HG02571 (cell line): ENCODE measurements around the gene MAST4.

Experiments used
- ATAC-seq: cut with Tn5 transposase; IDR thresholded peaks from one replicate; pipeline ENCODE4 v1.9.1; 2021; ENCODE audit warnings: mild to moderate bottlenecking, moderate library complexity; ENCODE audit not compliant: unreplicated experiment

Gene MAST4

GRCh38 chr5:67009028-67009427 lies 412.8 kb downstream of the MAST4 start:
- no peak for ATAC-seq

DNA sequence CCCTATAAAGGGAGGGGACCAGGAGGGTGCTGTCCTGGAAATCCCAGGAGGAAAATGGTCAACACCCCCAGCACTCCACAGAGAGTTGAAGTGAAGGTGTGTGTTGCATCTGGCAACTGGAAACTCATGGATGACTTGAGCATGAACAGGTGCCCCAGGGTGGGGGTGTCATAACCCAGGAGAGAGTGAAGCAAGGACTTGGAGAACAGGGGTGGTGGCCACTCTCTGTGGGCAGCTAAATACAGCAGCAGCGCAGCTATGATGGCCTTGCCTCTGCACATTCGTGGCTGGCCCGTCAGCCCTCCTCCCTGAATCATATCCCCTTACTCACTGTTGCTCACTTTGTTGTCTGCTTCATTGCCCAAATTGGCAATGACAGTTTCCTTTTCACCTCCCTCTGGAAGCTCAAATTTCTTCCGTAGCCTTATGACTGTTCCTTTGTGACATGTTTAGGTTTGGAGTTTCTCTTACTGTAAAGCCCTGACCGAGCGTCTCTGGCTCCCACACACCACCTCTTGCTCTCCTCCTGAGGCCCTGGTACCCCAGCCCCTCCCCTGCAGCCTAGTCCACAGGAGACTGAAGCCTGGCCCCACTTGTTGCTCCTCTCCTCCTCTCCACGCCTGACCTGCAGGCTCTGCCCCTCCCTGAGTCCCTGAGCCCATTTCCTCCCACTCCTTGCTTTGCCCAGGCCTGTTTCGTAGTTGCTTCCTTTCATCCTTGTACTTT lies 414.7 kb downstream of the MAST4 start:
- no peak for ATAC-seq

DNA sequence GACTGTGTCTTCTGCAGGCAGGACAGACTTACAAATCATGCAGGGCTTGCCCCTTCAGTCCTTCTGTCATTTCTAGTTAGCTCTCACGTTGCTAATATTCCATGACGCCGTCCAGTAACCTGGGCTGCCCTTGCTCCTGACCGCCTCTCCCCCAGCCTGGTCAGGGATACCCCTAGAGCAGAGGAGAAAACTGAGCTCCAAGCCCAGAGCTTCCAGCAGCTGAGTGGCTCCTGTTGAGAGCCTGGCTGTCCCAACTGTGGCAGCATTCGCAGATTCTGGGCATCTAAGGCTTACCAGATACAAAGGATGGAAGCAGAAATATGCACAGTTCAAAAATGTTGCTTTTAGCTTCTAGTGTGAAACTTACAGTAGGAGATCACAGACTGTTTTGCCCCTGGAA lies 415.2 kb downstream of the MAST4 start:
- no peak for ATAC-seq

DNA sequence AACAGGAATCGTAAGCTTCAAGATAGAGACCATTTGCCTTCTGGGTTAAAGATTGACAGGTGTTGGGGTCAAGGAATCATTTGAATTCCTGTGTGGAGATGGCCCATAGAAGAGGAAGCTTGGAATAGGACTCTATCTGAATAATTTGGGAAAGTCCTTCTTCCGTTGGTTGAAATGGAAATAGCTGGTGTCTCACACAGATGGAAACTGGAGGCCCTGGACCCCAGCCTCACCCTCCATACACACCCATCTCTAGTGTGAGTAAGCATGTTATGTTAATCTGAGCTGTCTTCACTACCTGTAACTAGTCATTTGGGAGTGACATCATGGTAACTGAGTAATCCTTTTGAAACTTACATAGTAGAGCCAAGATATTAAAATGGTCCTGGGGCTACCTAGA lies 416.0 kb downstream of the MAST4 start:
- no peak for ATAC-seq

DNA sequence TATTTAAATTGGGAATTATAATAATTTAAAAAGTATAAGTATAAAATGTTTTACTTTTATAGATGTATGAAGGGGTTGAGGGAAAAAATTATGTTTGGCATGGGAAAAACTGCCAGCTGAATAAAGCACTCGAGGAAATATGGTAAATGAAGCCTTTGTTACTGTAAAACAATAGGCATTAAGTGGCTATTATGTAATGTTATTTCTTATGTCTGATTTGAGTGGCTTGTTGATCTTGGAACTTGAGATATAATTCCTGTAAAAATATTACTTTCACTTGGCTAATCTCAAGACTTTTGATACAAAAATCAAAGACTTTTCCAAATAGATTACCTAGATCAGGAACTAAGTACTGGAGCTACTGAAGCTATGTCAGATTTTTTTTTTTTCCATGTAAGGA lies 417.5 kb downstream of the MAST4 start:
- no peak for ATAC-seq

- ATAC-seq, result no peak
Measured at GRCh38 chr5:67014191-67014590, 418.0 kb downstream of the MAST4 start.

- ATAC-seq, result no peak
Measured at GRCh38 chr5:67014957-67015400, 418.8 kb downstream of the MAST4 start.

- no peak for ATAC-seq
Measured at GRCh38 chr5:67015541-67016191, 419.5 kb downstream of the MAST4 start.

DNA sequence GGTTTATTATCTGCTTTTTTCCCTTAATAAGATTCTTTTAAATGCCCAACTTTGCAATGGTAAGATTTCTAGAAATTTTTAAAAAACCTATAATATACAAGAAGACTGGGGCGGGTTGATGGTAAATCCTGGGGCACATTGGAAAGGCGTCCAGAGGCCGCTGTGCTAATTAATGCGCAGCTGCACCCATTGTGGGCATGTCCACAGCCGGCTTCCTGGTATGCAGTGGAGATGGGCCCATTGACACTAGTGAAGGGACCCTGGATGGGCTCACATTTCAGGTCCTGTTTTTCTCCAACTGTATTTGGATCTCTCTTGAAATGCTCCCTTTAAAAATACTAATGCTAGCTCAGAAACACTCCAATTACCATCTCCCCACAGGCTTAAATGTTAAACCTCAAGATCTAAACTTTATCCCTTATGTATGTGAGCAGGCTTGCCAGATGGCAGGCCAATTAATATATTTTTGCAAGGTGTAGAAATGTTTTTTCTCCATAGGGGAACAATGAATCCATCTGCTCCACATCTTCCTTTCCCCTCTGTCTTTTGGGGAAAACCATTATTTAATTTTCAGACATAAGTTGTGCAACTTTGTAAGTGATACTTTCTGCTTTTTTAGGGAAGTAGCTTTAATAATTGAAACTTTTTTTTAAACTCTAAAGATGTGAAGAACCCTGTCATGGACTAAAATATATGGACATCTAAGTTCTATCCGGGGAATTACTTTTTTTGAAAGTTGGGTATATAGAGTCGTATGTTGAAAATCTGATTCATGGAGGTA lies 423.1 kb downstream of the MAST4 start:
- ATAC-seq, result no peak

DNA sequence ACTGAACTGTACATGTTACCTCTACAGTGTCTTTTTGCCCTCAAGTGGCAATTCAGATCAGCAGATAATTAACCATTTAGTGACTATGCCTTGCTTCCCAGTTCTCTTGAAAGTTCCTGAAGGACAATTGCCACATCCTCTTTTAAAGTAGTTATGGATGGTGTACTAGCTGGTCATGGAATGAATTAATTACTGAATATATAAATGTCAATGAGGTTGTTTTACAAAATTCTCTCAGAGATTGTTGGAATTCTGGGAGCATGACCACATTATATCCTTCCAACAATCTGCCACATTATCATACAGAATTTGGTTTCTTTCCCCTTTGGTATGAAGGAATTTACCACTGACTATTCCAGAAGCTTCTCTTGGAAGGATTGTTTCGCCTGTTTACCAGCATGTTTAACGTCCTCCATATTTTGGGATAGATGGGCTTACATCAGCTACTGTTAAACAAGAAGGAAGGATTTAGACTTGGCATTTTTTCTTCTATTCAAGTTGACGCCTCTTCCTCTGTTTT lies 424.0 kb downstream of the MAST4 start:
- ATAC-seq, result no peak

DNA sequence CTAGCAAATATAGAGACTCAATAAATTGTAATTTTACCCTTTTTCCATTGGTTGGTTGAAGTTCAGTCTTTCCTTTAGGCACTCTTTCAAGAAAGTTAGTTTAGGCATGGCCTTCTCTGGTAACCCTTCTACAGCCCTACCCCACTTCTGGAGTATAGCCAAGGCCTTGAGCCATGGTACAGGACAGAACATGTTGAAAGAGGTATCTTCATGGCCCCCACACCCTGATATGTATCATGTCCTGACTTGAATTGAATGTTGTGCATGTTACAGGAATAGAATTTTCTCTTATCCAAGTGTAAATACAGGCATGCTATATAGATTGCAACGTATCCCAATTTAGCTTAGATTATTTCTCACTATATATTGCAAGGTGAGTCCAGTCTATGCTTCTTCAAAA lies 424.8 kb downstream of the MAST4 start:
- ATAC-seq, result no peak

GRCh38 chr5:67021521-67021920 lies 425.3 kb downstream of the MAST4 start:
- ATAC-seq, result no peak

GRCh38 chr5:67021962-67022361 lies 425.8 kb downstream of the MAST4 start:
- ATAC-seq, result no peak

GRCh38 chr5:67025457-67025856 lies 429.3 kb downstream of the MAST4 start:
- ATAC-seq, result no peak

DNA sequence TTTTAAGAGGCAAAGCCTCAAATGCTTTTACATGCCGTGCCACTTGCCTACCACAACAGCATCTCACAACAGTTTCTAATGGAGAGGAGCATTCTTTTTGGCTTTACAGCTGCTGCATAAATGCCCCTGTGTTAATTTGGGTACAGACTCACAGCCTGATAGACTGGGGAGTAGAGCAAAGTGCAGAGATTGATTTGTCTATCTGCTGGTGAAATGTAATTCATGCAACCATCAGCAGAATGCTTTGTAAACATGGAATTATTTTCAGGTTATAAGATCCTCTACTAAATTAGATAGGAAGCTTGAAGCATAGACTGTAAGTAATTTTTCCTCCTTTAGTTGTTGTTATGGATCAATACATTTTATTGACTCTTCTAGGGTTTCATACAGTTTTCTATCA lies 430.1 kb downstream of the MAST4 start:
- ATAC-seq, result no peak

- ATAC-seq, result no peak
Measured at GRCh38 chr5:67027171-67027570, 431.0 kb downstream of the MAST4 start.

- ATAC-seq, result no peak
Measured at GRCh38 chr5:67028371-67028770, 432.2 kb downstream of the MAST4 start.

- ATAC-seq, result no peak
Measured at GRCh38 chr5:67028941-67029340, 432.7 kb downstream of the MAST4 start.

DNA sequence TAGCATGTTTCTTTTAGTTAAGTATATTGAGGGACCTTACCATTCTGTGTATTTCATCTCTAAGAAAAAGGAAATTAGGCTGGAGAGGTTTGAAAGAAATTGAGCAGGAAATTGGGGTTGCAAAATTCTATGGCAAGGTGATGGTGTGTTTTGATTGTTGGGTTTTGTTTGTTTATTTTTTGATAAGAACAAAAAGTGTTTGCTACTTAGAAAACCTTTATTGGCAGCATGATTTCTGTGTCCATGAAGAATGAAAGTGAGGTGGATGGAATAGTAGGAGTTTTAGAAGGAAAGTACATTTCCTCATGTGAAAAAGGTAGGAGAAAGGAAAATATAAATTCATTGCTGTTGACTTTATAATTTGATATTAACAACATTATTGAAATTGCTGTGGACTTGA lies 433.3 kb downstream of the MAST4 start:
- ATAC-seq, result no peak

- no peak for ATAC-seq
Measured at GRCh38 chr5:67030289-67031056, 434.3 kb downstream of the MAST4 start.

DNA sequence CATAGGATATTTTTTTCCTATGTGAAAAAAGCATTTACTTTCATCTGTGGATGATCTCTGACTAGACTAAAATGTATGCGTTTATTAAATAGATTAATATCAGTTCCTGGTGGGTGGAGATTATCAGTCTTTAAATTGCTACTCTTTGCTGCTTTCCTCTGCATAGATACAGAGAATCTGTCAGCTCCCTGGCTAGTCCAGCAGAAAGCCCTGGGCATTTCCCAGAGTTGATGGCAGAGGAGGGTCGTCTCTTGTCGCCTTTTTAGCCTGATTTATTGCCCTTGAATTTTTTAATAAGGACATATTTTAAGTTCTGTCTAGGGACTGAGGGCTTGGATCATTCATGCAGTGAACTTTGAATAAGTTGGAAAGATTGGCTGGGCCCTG lies 434.9 kb downstream of the MAST4 start:
- ATAC-seq, result no peak
